HEK293T (cell line): ENCODE measurements around the gene SPRR2B.

Experiments used
- CTCF ChIA-PET: fragments of 350-600 bp; formaldehyde crosslinking; extraction: SDS; loops from one replicate; lab custom pipeline; 2021; ENCODE audit warnings: antibody characterized with exemption, inconsistent platforms; lab: Yijun Ruan, JAX
- POLR2A ChIA-PET: fragments of 350-600 bp; formaldehyde crosslinking; extraction: SDS; loops from one replicate; lab custom pipeline; 2020; ENCODE audit warnings: antibody characterized with exemption, inconsistent platforms; lab: Yijun Ruan, JAX
- DNase-seq: peaks from one replicate; pipeline ENCODE4 v3.0.0; 2012; ENCODE audit warnings: mixed read lengths; ENCODE audit errors: extremely low spot score
- ARNT ChIP-seq: fragments of 450-650 bp; IDR thresholded peaks from 2 replicates; pipeline ENCODE4 v1.6.1; 2017; ENCODE audit warnings: mild to moderate bottlenecking
- BHLHE40 ChIP-seq: fragments of 450-650 bp; IDR thresholded peaks from 2 replicates; pipeline ENCODE4 v1.6.1; 2016; ENCODE audit warnings: mild to moderate bottlenecking, moderate library complexity, borderline replicate concordance
- CTBP1 ChIP-seq: fragments of 450-650 bp; IDR thresholded peaks from 2 replicates; pipeline ENCODE4 v1.6.1; 2016; ENCODE audit warnings: borderline replicate concordance
- ELF4 ChIP-seq: fragments of 450-650 bp; IDR thresholded peaks from 2 replicates; pipeline ENCODE4 v1.6.1; 2017; ENCODE audit warnings: antibody characterized with exemption
- FOXA1 ChIP-seq: fragments of 450-650 bp; IDR thresholded peaks from 2 replicates; pipeline ENCODE4 v1.6.1; 2016; ENCODE audit warnings: mild to moderate bottlenecking
- FOXK2 ChIP-seq: fragments of 450-650 bp; IDR thresholded peaks from 2 replicates; pipeline ENCODE4 v1.6.1; 2016; ENCODE audit warnings: mild to moderate bottlenecking
- FOXM1 ChIP-seq: fragments of 450-650 bp; IDR thresholded peaks from 2 replicates; pipeline ENCODE4 v1.6.1; 2017; ENCODE audit warnings: mild to moderate bottlenecking, borderline replicate concordance
- HDGF ChIP-seq: fragments of 450-650 bp; IDR thresholded peaks from 2 replicates; pipeline ENCODE4 v1.6.1; 2017; ENCODE audit warnings: antibody characterized with exemption, borderline replicate concordance
- L3MBTL2 ChIP-seq: fragments of 450-650 bp; conservative IDR thresholded peaks from 2 replicates; pipeline ENCODE4 v1.6.1; 2016; ENCODE audit warnings: mild to moderate bottlenecking
- LEF1 ChIP-seq: fragments of 450-650 bp; IDR thresholded peaks from 2 replicates; pipeline ENCODE4 v1.6.1; 2017; ENCODE audit warnings: mild to moderate bottlenecking, borderline replicate concordance
- NFRKB ChIP-seq: fragments of 450-650 bp; IDR thresholded peaks from 2 replicates; pipeline ENCODE4 v1.6.1; 2016; ENCODE audit warnings: mild to moderate bottlenecking, moderate library complexity
- PKNOX1 ChIP-seq: fragments of 450-650 bp; IDR thresholded peaks from 2 replicates; pipeline ENCODE4 v1.6.1; 2016
- SP1 ChIP-seq: fragments of 450-650 bp; IDR thresholded peaks from 2 replicates; pipeline ENCODE4 v1.6.1; 2017
- SUZ12 ChIP-seq: fragments of 450-650 bp; IDR thresholded peaks from 2 replicates; pipeline ENCODE4 v1.6.1; 2016; ENCODE audit warnings: mild to moderate bottlenecking
- TARDBP ChIP-seq: fragments of 450-650 bp; IDR thresholded peaks from 2 replicates; pipeline ENCODE4 v1.6.1; 2016
- ZNF384 ChIP-seq: fragments of 450-650 bp; IDR thresholded peaks from 2 replicates; pipeline ENCODE4 v1.6.1; 2016

The SPRR2B gene

GRCh38 chr1:153040950-153041631 lies 30.3 kb downstream of the SPRR2B start, which contains the start of gene SPRR2D:
TSS of gene SPRR2D (minus strand) at chr1:153041120. CDS start at chr1:153040346, 774 bp downstream.
- CTCF ChIA-PET: no interaction called here
- TF ChIP-seq SP1 (no peak), LEF1 (no peak)
- POLR2A ChIA-PET: no interaction called here

GRCh38 chr1:153035211-153035610 lies 36.2 kb downstream of the SPRR2B start:
- ChIA-PET CTCF (no interaction called here), POLR2A (no interaction called here)
- TF ChIP-seq LEF1 (no peak), PKNOX1 (no peak), FOXK2 (no peak)
- no peak for DNase-seq

More at GRCh38 chr1:153040950-153041631, 30.3 kb downstream of the SPRR2B start, which contains the start of gene SPRR2D:
- no peak for DNase-seq

DNA sequence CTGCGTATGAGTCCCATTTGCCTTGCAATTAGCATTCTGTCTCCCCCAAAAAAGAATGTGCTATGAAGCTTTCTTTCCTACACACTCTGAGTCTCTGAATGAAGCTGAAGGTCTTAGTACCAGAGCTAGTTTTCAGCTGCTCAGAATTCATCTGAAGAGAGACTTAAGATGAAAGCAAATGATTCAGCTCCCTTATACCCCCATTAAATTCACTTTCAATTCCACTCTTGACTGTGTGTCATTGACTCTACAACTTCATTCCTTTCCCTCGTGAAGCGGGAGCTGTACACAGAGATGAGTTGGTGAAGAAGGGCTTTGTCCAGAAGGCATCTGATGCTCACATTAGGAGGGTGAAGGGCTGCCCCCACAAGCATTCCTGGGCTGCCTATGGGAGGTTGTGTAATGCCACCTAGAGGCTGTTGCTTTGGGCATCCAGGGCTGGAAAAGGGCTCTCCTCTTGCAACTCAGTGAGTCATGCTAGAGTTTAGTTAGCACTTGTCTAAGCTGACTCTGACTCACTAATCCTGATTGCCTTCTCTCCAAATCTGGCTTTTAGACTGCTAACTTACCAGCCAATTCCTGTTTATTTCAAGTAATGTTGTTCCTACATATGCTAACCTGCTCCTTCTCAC lies 38.6 kb downstream of the SPRR2B start:
- CTCF ChIA-PET: no interaction called here
- TF ChIP-seq FOXM1: no peak
- TF ChIP-seq LEF1: no peak
- TF ChIP-seq SUZ12: no peak
- TF ChIP-seq L3MBTL2: no peak
- TF ChIP-seq BHLHE40: no peak
- TF ChIP-seq FOXK2: no peak
- TF ChIP-seq FOXA1: no peak
- TF ChIP-seq CTBP1: no peak
- TF ChIP-seq NFRKB: no peak
- no peak for TF ChIP-seq PKNOX1
- no peak for TF ChIP-seq TARDBP
- TF ChIP-seq SP1: no peak
- TF ChIP-seq ZNF384: no peak
- TF ChIP-seq ELF4: no peak
- TF ChIP-seq ARNT: no peak
- no peak for TF ChIP-seq HDGF
- DNase-seq: peak; percentile 34
- POLR2A ChIA-PET: no interaction called here

GRCh38 chr1:153032073-153032472 lies 39.3 kb downstream of the SPRR2B start:
- POLR2A ChIA-PET: no interaction called here
- TF ChIP-seq NFRKB (no peak), CTBP1 (no peak), SP1 (no peak), FOXK2 (no peak), PKNOX1 (no peak), FOXA1 (no peak), HDGF (no peak), FOXM1 (no peak), L3MBTL2 (no peak), BHLHE40 (no peak), ELF4 (no peak), SUZ12 (no peak), LEF1 (no peak), ZNF384 (no peak), ARNT (no peak)
- DNase-seq: no peak
- CTCF ChIA-PET: no interaction called here

- TF ChIP-seq NFRKB: no peak
- no peak for TF ChIP-seq FOXK2
- TF ChIP-seq SUZ12: no peak
- no peak for TF ChIP-seq ARNT
- no peak for TF ChIP-seq SP1
- TF ChIP-seq PKNOX1: no peak
- TF ChIP-seq LEF1: no peak
- no peak for TF ChIP-seq BHLHE40
- TF ChIP-seq ELF4: no peak
- no peak for TF ChIP-seq TARDBP
- no peak for TF ChIP-seq CTBP1
- TF ChIP-seq HDGF: no peak
- TF ChIP-seq FOXA1: no peak
- POLR2A ChIA-PET: no interaction called here
- no peak for DNase-seq
- CTCF ChIA-PET: no interaction called here
Measured at GRCh38 chr1:153030895-153031294, 40.5 kb downstream of the SPRR2B start, which contains the start of gene SPRR1B. TSS of gene SPRR1B (plus strand) at chr1:153031203. CDS start at chr1:153032346, 1,143 bp downstream.
